HL-60 (cell line): ENCODE data around the gene FBL.

Experiments used
- DNase-seq, 2 experiments: peaks; one replicate each; pipeline ENCODE4 v3.0.0-alpha.2; 2010 to 2020; ENCODE audit warnings: low read depth in 1 of 2, low spot score in 1 of 2
- H3K27ac ChIP-seq: fragments of 250-450 bp; sonication (Bioruptor Pico); replicated peaks from 2 replicates; pipeline ENCODE4 v1.5.1; 2020; ENCODE audit warnings: mild to moderate bottlenecking, moderate library complexity
- H3K27me3 ChIP-seq: fragments of 250-450 bp; sonication (Bioruptor Pico); 2 replicates; pipeline ENCODE4 v1.5.1; 2021; ENCODE audit warnings: mild to moderate bottlenecking, moderate library complexity; ENCODE audit not compliant: insufficient read depth, poor library complexity, severe bottlenecking
- H3K4me3 ChIP-seq: replicated peaks from 2 replicates; pipeline ENCODE4 v1.5.1; 2011; ENCODE audit warnings: mild to moderate bottlenecking, control low read depth, low read length; ENCODE audit not compliant: insufficient read depth
- GABPA ChIP-seq: IDR thresholded peaks from 2 replicates; pipeline ENCODE4 v1.6.1; 2012; ENCODE audit warnings: low read depth
- POLR2AphosphoS5 ChIP-seq: IDR thresholded peaks from 2 replicates; pipeline ENCODE4 v1.6.1; 2012; ENCODE audit warnings: low read depth
- SPI1 ChIP-seq: IDR thresholded peaks from 2 replicates; pipeline ENCODE4 v1.6.1; 2012; ENCODE audit warnings: low read depth, mild to moderate bottlenecking, borderline replicate concordance
- TF ChIP-seq, protein P1 (sequence below): IDR thresholded peaks from one replicate; pipeline ENCODE4 v1.5.1; 2011; ENCODE audit warnings: low read length, control low read depth, inconsistent platforms; ENCODE audit not compliant: insufficient read depth
- TF ChIP-seq, protein P2 (sequence below): IDR thresholded peaks from 2 replicates; pipeline ENCODE4 v1.6.1; 2012; ENCODE audit warnings: low read depth; ENCODE audit not compliant: insufficient replicate concordance

Gene FBL

DNA sequence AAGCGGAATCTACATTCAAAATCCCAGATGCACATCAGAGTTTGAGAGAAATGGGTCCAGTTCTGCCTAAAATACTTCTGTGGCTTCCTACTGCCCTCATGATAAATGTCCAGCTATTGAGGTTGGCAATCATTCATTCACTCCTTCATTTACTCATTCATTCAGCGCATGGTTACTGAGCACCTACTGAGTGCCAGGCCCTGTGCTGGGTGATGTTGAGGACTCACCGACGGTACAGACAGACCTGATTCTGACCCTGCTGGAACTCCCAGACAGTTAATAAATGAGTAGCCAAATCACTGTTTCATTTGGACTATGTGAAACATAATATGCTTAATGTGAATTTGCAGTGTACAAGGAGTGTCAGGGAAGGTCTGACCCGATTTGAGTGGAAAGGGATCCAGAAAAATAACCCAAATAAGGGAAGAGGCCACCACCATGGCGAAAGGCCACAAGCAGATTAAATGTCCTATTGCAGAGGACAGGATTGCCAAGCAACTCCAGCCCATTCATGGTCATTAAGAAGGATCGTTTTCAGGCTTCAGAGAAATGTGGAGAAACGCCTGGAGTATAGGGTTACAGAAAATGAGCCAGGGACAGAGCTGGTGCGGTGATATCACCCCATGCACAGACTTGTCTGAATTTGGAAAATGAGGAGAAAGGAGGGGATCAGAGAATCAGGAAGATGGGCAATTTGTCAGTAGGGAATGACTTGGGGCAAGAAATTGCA lies 32.8 kb downstream of the FBL start:
- no peaks in the 10 kb centered on the region for H3K27me3 ChIP-seq
- no peak overlapping the region for H3K27ac ChIP-seq
- TF ChIP-seq, protein P1, sequence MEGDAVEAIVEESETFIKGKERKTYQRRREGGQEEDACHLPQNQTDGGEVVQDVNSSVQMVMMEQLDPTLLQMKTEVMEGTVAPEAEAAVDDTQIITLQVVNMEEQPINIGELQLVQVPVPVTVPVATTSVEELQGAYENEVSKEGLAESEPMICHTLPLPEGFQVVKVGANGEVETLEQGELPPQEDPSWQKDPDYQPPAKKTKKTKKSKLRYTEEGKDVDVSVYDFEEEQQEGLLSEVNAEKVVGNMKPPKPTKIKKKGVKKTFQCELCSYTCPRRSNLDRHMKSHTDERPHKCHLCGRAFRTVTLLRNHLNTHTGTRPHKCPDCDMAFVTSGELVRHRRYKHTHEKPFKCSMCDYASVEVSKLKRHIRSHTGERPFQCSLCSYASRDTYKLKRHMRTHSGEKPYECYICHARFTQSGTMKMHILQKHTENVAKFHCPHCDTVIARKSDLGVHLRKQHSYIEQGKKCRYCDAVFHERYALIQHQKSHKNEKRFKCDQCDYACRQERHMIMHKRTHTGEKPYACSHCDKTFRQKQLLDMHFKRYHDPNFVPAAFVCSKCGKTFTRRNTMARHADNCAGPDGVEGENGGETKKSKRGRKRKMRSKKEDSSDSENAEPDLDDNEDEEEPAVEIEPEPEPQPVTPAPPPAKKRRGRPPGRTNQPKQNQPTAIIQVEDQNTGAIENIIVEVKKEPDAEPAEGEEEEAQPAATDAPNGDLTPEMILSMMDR, result no peak
- TF ChIP-seq POLR2AphosphoS5 (no peak), SPI1 (no peak), GABPA (no peak)
- TF ChIP-seq, protein P2, sequence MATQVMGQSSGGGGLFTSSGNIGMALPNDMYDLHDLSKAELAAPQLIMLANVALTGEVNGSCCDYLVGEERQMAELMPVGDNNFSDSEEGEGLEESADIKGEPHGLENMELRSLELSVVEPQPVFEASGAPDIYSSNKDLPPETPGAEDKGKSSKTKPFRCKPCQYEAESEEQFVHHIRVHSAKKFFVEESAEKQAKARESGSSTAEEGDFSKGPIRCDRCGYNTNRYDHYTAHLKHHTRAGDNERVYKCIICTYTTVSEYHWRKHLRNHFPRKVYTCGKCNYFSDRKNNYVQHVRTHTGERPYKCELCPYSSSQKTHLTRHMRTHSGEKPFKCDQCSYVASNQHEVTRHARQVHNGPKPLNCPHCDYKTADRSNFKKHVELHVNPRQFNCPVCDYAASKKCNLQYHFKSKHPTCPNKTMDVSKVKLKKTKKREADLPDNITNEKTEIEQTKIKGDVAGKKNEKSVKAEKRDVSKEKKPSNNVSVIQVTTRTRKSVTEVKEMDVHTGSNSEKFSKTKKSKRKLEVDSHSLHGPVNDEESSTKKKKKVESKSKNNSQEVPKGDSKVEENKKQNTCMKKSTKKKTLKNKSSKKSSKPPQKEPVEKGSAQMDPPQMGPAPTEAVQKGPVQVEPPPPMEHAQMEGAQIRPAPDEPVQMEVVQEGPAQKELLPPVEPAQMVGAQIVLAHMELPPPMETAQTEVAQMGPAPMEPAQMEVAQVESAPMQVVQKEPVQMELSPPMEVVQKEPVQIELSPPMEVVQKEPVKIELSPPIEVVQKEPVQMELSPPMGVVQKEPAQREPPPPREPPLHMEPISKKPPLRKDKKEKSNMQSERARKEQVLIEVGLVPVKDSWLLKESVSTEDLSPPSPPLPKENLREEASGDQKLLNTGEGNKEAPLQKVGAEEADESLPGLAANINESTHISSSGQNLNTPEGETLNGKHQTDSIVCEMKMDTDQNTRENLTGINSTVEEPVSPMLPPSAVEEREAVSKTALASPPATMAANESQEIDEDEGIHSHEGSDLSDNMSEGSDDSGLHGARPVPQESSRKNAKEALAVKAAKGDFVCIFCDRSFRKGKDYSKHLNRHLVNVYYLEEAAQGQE, result no peak
- H3K4me3 ChIP-seq, result no peak overlapping the region
- DNase-seq, result no peak

DNA sequence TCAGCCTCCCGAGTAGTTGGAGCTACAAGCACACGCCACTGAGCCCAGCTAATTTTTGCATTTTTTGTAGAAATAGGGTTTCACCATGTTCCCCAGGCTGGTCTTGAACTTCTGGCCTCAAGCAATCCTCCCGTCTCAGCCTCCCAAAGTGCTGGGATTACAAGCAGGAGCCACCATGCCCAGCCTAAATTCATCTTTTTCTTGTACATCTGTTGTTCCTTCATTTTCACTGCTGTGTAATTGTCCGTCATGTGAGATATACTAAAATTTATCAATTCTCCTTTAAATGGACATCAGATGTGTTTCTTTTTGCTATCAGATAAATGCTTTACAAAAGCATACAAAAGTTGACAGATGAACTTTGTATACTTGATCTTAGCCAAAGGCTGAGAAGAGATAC lies 35.1 kb downstream of the FBL start:
- TF ChIP-seq SPI1 (no peak), GABPA (no peak), POLR2AphosphoS5 (no peak)
- TF ChIP-seq, protein P1, result no peak
- TF ChIP-seq, protein P2, result no peak
- Histone ChIP-seq H3K27ac (no peak overlapping the region), H3K4me3 (no peak overlapping the region), H3K27me3 (no peaks in the 10 kb centered on the region)
- DNase-seq, result no peak

DNA sequence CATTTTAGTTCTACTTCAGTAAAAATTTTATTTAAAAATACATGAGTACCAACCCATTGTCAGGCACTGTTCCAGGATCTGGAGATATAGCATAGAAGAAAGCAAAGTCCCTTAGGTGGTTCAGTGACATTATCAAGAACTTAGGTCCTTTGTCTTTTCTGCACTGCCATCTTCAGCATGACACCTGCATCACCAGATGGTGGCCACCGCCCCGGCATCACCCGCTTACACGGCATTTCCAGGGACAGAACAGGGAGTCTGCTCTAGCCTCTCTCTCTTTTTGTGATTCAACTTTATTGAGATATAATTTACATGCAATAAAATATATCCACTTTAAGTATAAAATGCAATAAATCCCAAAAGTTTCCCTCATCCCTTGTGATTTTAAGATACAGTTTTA lies 35.8 kb downstream of the FBL start:
- Histone ChIP-seq H3K27me3 (no peaks in the 10 kb centered on the region), H3K27ac (no peak overlapping the region), H3K4me3 (no peak overlapping the region)
- TF ChIP-seq GABPA (no peak), POLR2AphosphoS5 (no peak), SPI1 (no peak)
- TF ChIP-seq, protein P2, result no peak
- TF ChIP-seq, protein P1, result no peak
- DNase-seq, result no peak
